B cell (primary cell): ENCODE results near the gene ABHD16A. TPM values are rescaled to one million over a fixed set of nuclear protein-coding genes. Genes with fewer than 3 reads are reported as not detected.

Experiments used
- ATAC-seq: fragments of 200-7000 bp; cut with Tn5 transposase; one replicate; pipeline ENCODE4 v1.10.0; 2021; ENCODE audit warnings: low read depth, mild to moderate bottlenecking, moderate number of reproducible peaks, moderate library complexity
- CTCF ChIA-PET: fragments of 350-600 bp; sonication (Branson Sonifier 250); formaldehyde crosslinking; loops from one replicate; lab custom pipeline; 2021; ENCODE audit warnings: antibody characterized with exemption, inconsistent platforms; lab: Charles Lee
- POLR2A ChIA-PET: fragments of 350-600 bp; sonication (Branson Sonifier 250); formaldehyde crosslinking; loops from one replicate; lab custom pipeline; 2021; ENCODE audit warnings: antibody characterized with exemption; lab: Charles Lee
- DNase-seq: peaks from one replicate; pipeline ENCODE4 v3.0.0; 2013
- H2AFZ ChIP-seq: 2 replicates; pipeline ENCODE4 v1.6.1; 2012; ENCODE audit warnings: mild to moderate bottlenecking, low read depth, low read length; ENCODE audit not compliant: insufficient read depth, poor library complexity, severe bottlenecking
- H3K27ac ChIP-seq, 2 donors: 1 replicate in 1 of 2; 2 replicates in 1 of 2; pipeline ENCODE4 v1.5.1; 2012 to 2013; ENCODE audit warnings: low read length in 2 of 2, mild to moderate bottlenecking in 2 of 2, moderate library complexity in 1 of 2
- H3K27me3 ChIP-seq, 4 experiments: fragments of 200-600 bp in 1 of 4; sonication (generic) in 1 of 4; replicated peaks in 1 of 4; 1 replicate in 2 of 4; 2 replicates in 2 of 4; pipeline versions ENCODE4 v1.6.1 to v1.7.0; 2013 to 2016; ENCODE audit warnings: low read length in 3 of 4, mild to moderate bottlenecking in 2 of 4, mixed read lengths in 1 of 4, moderate library complexity in 1 of 4; ENCODE audit not compliant: insufficient read depth in 4 of 4, control insufficient read depth in 3 of 4; ENCODE audit errors: control extremely low read depth in 1 of 4
- H3K36me3 ChIP-seq, 2 experiments: replicated peaks in 1 of 2; 1 replicate in 1 of 2; 2 replicates in 1 of 2; pipeline versions ENCODE4 v1.6.1 to v1.7.1; 2013; ENCODE audit warnings: low read length in 1 of 2; ENCODE audit not compliant: insufficient read depth in 2 of 2, control insufficient read depth in 1 of 2; ENCODE audit errors: control extremely low read depth in 1 of 2, extremely low read depth in 1 of 2
- H3K4me1 ChIP-seq, 2 donors: fragments of 200-600 bp in 1 of 2; sonication (generic) in 1 of 2; 1 replicate in 1 of 2; 2 replicates in 1 of 2; pipeline versions ENCODE4 v1.5.1 to v1.6.1; 2013 to 2017; ENCODE audit warnings: low read length in 2 of 2; ENCODE audit not compliant: control insufficient read depth in 2 of 2, insufficient read depth in 2 of 2
- H3K4me2 ChIP-seq: replicated peaks from 2 replicates; pipeline ENCODE3; 2012; ENCODE audit warnings: mild to moderate bottlenecking, low read depth, low read length; ENCODE audit not compliant: poor library complexity, severe bottlenecking
- H3K4me3 ChIP-seq, 5 experiments: fragments of 200-600 bp in 1 of 5; sonication (generic) in 1 of 5; 1 replicate in 3 of 5; 2 replicates in 2 of 5; pipeline versions ENCODE4 v1.5.1 to v1.7.0; 2011 to 2016; ENCODE audit warnings: low read length in 4 of 5, mild to moderate bottlenecking in 4 of 5, low read depth in 2 of 5, control low read depth in 1 of 5, moderate library complexity in 1 of 5; ENCODE audit not compliant: insufficient read depth in 1 of 5; ENCODE audit errors: control extremely low read depth in 1 of 5, extremely low read depth in 1 of 5
- H3K79me2 ChIP-seq: fragments of 200-600 bp; sonication (generic); one replicate; pipeline ENCODE4 v1.6.0; 2016; ENCODE audit warnings: low read length; ENCODE audit not compliant: control insufficient read depth, insufficient read depth
- H3K9ac ChIP-seq: fragments of 200-600 bp; sonication (generic); 2 replicates; pipeline ENCODE4 v1.6.1; 2017; ENCODE audit warnings: mild to moderate bottlenecking, low read length, moderate library complexity
- H3K9me3 ChIP-seq, 3 donors: one replicate each; pipeline versions ENCODE4 v1.6.1 to v1.7.1; 2013; ENCODE audit warnings: low read length in 2 of 3; ENCODE audit not compliant: control insufficient read depth in 2 of 3, insufficient read depth in 1 of 3; ENCODE audit errors: control extremely low read depth in 1 of 3
- H4K20me1 ChIP-seq: 2 replicates; pipeline ENCODE4 v1.6.0; 2012; ENCODE audit warnings: mild to moderate bottlenecking, low read length; ENCODE audit not compliant: insufficient read depth, control insufficient read depth, poor library complexity, severe bottlenecking
- H3K27ac Mint-ChIP-seq: one replicate; pipeline ENCODE4 v1.8.0; 2021; ENCODE audit warnings: mixed read lengths
- H3K27me3 Mint-ChIP-seq: one replicate; pipeline ENCODE4 v1.8.0; 2021; ENCODE audit warnings: mixed read lengths
- H3K4me1 Mint-ChIP-seq: one replicate; pipeline ENCODE4 v1.8.0; 2021; ENCODE audit warnings: mixed read lengths
- H3K4me3 Mint-ChIP-seq: one replicate; pipeline ENCODE4 v1.8.0; 2021; ENCODE audit warnings: mixed read lengths
- H3K9me3 Mint-ChIP-seq: one replicate; pipeline ENCODE4 v1.8.0; 2022; ENCODE audit warnings: mixed read lengths; ENCODE audit not compliant: insufficient read depth
- EZH2 ChIP-seq: IDR thresholded peaks from 2 replicates; pipeline ENCODE4 v1.6.1; 2012; ENCODE audit warnings: borderline replicate concordance, low read depth, mild to moderate bottlenecking, moderate library complexity, low read length; ENCODE audit not compliant: insufficient read depth, poor library complexity, severe bottlenecking
- WGBS: methylation state at CpG from one replicate; pipeline ENCODE4 v1.1.5; 2013; ENCODE audit warnings: missing lambda C conversion rate; ENCODE audit not compliant: insufficient coverage; 5-methylcytosine and 5-hydroxymethylcytosine counted together
- intact Hi-C: fragments of 100-400 bp; cut with micrococcal nuclease; formaldehyde crosslinking; loops from one replicate; pipeline ENCODE4 v1.10.0; 2022
- polyA plus RNA-seq: library from polyadenylated mRNA; depleted of rRNA; stranded (reverse); fragments of >200 nt; gene quantifications from 2 replicates; pipeline ENCODE4 v1.2.3, GENCODE V29; 2012
- total RNA-seq, 2 donors: library from RNA; stranded (reverse); fragments of 120-200 nt in 1 of 2; gene quantifications; 1 replicate in 1 of 2; 2 replicates in 1 of 2; pipeline versions ENCODE4 v1.2.3 to v1.2.4, GENCODE V29; 2013 to 2022
- TF ChIP-seq, protein P1 (sequence below): fragments of 200-600 bp; IDR thresholded peaks from one replicate; pipeline ENCODE4 v1.8.0; 2022; ENCODE audit warnings: antibody characterized with exemption, mild to moderate bottlenecking

Gene ABHD16A
- total and polyA plus RNA-seq, 2 donors (not counting 1 experiment from before 2014, with no cell fraction given) = 78.3 to 97.5 TPM

DNA sequence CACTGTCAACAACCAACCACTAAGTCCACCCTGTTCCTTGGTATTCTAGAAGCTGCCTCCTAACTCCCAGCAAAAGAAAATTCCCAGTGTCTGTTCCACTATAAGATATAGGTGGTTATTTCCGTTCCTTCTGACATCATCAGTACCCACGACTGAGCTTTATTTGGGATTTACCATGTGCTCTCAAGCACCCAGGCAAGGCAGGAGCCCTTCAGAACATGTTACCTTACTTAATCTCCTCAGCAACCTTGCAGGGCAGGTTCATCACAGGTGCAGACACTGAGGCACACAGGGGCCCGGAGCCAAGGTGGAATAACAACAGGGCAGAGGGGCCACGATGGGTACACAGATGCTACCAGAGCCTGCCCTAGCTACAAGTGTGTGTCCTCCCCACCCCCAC lies 10.8 kb downstream of the ABHD16A start:
- DNase-seq (no peak), ATAC-seq (no peak)
- H3K4me1 ChIP-seq = peaks cover 10 to 18% of the 10 kb centered on the region in 2 donors
- H3K9me3 ChIP-seq = no peaks in the 10 kb centered on the region
- CTCF ChIA-PET = interaction anchor here (0.9 kb wide), 1 partner anchor 141 kb away, joined by 4 read pairs; no protein-coding TSS in a partner anchor
- no peak overlapping the region for H3K4me2 ChIP-seq
- H3K4me3 ChIP-seq = no peak overlapping the region
- H3K27ac ChIP-seq = no peak overlapping the region
- H3K27me3 ChIP-seq = no peaks in the 10 kb centered on the region
- H3K79me2 ChIP-seq = no peaks in the 10 kb centered on the region
- H3K9ac ChIP-seq = no peak overlapping the region
- intact Hi-C loops = no loop called here
- POLR2A ChIA-PET = interaction anchor here (0.6 kb wide), 2 partner anchors 140 to 193 kb away, joined by 5 read pairs; no protein-coding TSS in a partner anchor
- no peaks in the 10 kb centered on the region for H3K27me3 Mint-ChIP-seq
- peaks cover 0 to 82% of the 10 kb centered on the region in 2 experiments for H3K36me3 ChIP-seq
- H4K20me1 ChIP-seq = no peaks in the 10 kb centered on the region
- H2AFZ ChIP-seq = no peak overlapping the region
- peaks cover 17% of the 10 kb centered on the region for H3K4me1 Mint-ChIP-seq
- H3K9me3 Mint-ChIP-seq = no peaks in the 10 kb centered on the region
- TF ChIP-seq EZH2 = no peak
- TF ChIP-seq, protein P1, sequence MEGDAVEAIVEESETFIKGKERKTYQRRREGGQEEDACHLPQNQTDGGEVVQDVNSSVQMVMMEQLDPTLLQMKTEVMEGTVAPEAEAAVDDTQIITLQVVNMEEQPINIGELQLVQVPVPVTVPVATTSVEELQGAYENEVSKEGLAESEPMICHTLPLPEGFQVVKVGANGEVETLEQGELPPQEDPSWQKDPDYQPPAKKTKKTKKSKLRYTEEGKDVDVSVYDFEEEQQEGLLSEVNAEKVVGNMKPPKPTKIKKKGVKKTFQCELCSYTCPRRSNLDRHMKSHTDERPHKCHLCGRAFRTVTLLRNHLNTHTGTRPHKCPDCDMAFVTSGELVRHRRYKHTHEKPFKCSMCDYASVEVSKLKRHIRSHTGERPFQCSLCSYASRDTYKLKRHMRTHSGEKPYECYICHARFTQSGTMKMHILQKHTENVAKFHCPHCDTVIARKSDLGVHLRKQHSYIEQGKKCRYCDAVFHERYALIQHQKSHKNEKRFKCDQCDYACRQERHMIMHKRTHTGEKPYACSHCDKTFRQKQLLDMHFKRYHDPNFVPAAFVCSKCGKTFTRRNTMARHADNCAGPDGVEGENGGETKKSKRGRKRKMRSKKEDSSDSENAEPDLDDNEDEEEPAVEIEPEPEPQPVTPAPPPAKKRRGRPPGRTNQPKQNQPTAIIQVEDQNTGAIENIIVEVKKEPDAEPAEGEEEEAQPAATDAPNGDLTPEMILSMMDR = no peak
- H3K4me3 Mint-ChIP-seq = no peak overlapping the region
- no peak overlapping the region for H3K27ac Mint-ChIP-seq
- WGBS = 100% methylated on average over 3 of the region's 4 CpGs

DNA sequence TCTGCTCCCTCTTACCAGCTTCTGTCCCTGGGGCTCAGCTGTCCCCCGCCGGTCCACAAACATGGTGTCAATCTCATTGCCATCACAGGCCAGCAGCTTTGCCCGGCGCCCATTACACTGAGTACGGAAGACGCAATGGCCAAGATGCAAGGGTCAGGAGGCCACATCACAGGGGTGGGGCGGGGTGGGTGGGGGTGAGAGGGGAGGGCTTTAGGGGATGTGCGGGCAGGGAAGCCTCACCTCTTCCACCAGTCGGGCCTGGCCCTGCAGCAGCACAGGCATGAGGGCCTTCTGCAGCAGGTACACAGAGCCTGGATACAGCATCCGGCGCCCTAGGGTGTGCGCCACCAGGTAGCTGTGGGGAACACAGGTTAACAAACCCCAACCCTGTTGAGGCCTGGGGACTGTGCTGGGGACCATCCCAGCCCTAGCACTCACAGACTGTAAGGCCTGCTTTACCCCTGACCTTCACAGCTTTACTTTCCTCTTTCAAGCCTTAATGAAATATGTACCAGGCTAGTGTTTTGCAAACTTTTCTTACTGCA lies 11.5 kb downstream of the ABHD16A start:
- H3K9me3 ChIP-seq = no peaks in the 10 kb centered on the region
- H3K4me1 Mint-ChIP-seq = peaks cover 17% of the 10 kb centered on the region
- ATAC-seq = no peak
- H3K9me3 Mint-ChIP-seq = no peaks in the 10 kb centered on the region
- no peak for DNase-seq
- peaks cover 10 to 18% of the 10 kb centered on the region in 2 donors for H3K4me1 ChIP-seq
- ChIA-PET CTCF (interaction anchor here (1.0 to 1.6 kb wide), 2 partner anchors 78 to 80 kb away, joined by 3 to 4 read pairs; no protein-coding TSS in a partner anchor), POLR2A (no interaction called here)
- 96% methylated on average over 9 of the region's 12 CpGs for whole genome bisulfite sequencing
- no peaks in the 10 kb centered on the region for H3K79me2 ChIP-seq
- H3K27me3 ChIP-seq = no peaks in the 10 kb centered on the region
- no peaks in the 10 kb centered on the region for H4K20me1 ChIP-seq
- no peak overlapping the region for H3K9ac ChIP-seq
- intact Hi-C loops = no loop called here
- no peak overlapping the region for H3K4me3 ChIP-seq
- H3K4me2 ChIP-seq = no peak overlapping the region
- H3K27ac ChIP-seq = no peak overlapping the region
- peaks cover 0 to 82% of the 10 kb centered on the region in 2 experiments for H3K36me3 ChIP-seq
- H3K4me3 Mint-ChIP-seq = no peak overlapping the region
- TF ChIP-seq, protein P1 = no peak
- no peak for TF ChIP-seq EZH2
- H3K27me3 Mint-ChIP-seq = no peaks in the 10 kb centered on the region
- no peak overlapping the region for H3K27ac Mint-ChIP-seq
- H2AFZ ChIP-seq = no peak overlapping the region
